SK-N-MC (cell line): ENCODE measurements around the gene OCIAD2.
"Not testable (repeated sequence)": the region's sequence is repeated elsewhere in the genome, so short reads cannot be mapped to it uniquely, and the experiment has no call there.

Experiments used
- DNase-seq: peaks from one replicate; pipeline ENCODE4 v3.0.0-alpha.2; 2011; ENCODE audit warnings: low read depth, low spot score
- H3K27ac ChIP-seq: fragments of 200-600 bp; sonication (generic); 2 replicates; pipeline ENCODE4 v1.5.1; 2016; ENCODE audit warnings: mixed run types
- H3K36me3 ChIP-seq: fragments of 200-600 bp; sonication (generic); 2 replicates; pipeline ENCODE4 v1.6.1; 2017; ENCODE audit warnings: antibody characterized with exemption, low read length, mixed read lengths; ENCODE audit not compliant: insufficient read depth
- H3K4me3 ChIP-seq: fragments of 200-600 bp; sonication (generic); 2 replicates; pipeline ENCODE4 v1.5.1; 2016
- H3K9ac ChIP-seq: fragments of 200-600 bp; sonication (generic); 2 replicates; pipeline ENCODE4 v1.8.0; 2017; ENCODE audit warnings: mixed run types, mixed read lengths; ENCODE audit not compliant: insufficient read length
- H3K9me3 ChIP-seq: fragments of 200-600 bp; sonication (generic); 2 replicates; pipeline ENCODE4 v1.6.1; 2017; ENCODE audit warnings: low read depth, mild to moderate bottlenecking, antibody characterized with exemption, low read length, moderate library complexity, mixed read lengths
- EZH2 ChIP-seq: fragments of 200-600 bp; sonication (generic); IDR thresholded peaks from one replicate; pipeline ENCODE4 v1.6.1; 2017; ENCODE audit warnings: antibody characterized with exemption
- FOXP2 ChIP-seq: optimal IDR thresholded peaks from 2 replicates; pipeline ENCODE3; 2011; ENCODE audit warnings: mild to moderate bottlenecking, moderate library complexity; ENCODE audit not compliant: insufficient read depth; ENCODE audit errors: extremely low read length, control extremely low read depth
- POLR2AphosphoS5 ChIP-seq: IDR thresholded peaks from 2 replicates; pipeline ENCODE4 v1.6.1; 2012; ENCODE audit warnings: mild to moderate bottlenecking, low read depth, low read length, borderline replicate concordance

The OCIAD2 gene

DNA sequence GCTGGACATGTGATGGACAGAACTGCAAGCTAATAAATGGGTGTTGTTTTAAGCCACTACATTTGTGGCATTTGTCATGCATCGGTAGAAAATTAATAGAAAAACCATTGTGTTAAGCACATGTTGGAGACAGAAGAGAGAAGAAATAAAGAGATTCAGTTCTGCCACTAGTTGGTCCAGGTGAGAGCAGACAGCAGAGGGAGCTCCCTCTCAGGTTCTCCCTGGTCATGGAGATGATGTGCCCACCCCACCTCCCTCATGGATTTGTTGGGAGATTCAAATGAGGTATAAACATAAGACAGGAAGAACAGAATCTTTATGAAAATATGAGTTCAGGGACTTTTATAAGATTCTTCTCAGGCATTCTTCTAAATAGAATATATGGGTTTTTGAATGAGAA lies 36.8 kb upstream of the OCIAD2 start:
- H3K9ac ChIP-seq, result no peak overlapping the region
- H3K36me3 ChIP-seq, result no peaks in the 10 kb centered on the region
- no peak overlapping the region for H3K27ac ChIP-seq
- H3K4me3 ChIP-seq, result no peak overlapping the region
- TF ChIP-seq POLR2AphosphoS5 (no peak), FOXP2 (no peak), EZH2 (no peak)
- H3K9me3 ChIP-seq, result no peaks in the 10 kb centered on the region
- DNase-seq, result no peak

DNA sequence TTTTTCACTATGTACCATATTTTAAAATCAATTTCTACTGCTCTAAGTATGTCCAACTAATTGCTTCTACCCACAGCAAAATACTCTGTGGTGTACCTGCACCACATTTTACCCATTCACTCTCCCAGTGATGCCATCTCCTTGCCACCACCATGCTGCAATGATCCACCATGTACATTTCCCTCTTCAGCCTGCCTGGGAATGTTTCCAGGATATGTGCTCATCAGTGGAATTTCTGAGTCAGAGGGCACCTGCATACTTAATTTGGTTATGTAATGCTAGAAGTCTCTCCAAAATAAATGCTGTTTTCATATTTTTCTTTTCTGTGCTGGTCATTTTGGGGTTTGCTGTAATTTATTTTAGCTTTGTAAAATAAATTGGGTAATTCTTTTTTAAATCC lies 33.2 kb upstream of the OCIAD2 start:
- TF ChIP-seq POLR2AphosphoS5 (no peak), FOXP2 (no peak), EZH2 (no peak)
- Histone ChIP-seq H3K27ac (no peak overlapping the region), H3K9ac (no peak overlapping the region), H3K4me3 (no peak overlapping the region), H3K36me3 (no peaks in the 10 kb centered on the region), H3K9me3 (no peaks in the 10 kb centered on the region)
- DNase-seq, result peak; percentile 6

GRCh38 chr4:48938831-48939230 lies 32.3 kb upstream of the OCIAD2 start:
- no peak overlapping the region for H3K27ac ChIP-seq
- DNase-seq, result no peak
- H3K4me3 ChIP-seq, result no peak overlapping the region
- no peaks in the 10 kb centered on the region for H3K9me3 ChIP-seq
- TF ChIP-seq POLR2AphosphoS5, result no peak
- TF ChIP-seq EZH2, result no peak
- TF ChIP-seq FOXP2, result no peak
- no peak overlapping the region for H3K9ac ChIP-seq
- no peaks in the 10 kb centered on the region for H3K36me3 ChIP-seq

GRCh38 chr4:48937033-48937432 lies 30.5 kb upstream of the OCIAD2 start:
- H3K27ac ChIP-seq, result no peak overlapping the region
- no peaks in the 10 kb centered on the region for H3K9me3 ChIP-seq
- H3K9ac ChIP-seq, result no peak overlapping the region
- no peak for TF ChIP-seq POLR2AphosphoS5
- no peak for TF ChIP-seq EZH2
- TF ChIP-seq FOXP2, result no peak
- no peak overlapping the region for H3K4me3 ChIP-seq
- H3K36me3 ChIP-seq, result no peaks in the 10 kb centered on the region
- DNase-seq, result no peak

DNA sequence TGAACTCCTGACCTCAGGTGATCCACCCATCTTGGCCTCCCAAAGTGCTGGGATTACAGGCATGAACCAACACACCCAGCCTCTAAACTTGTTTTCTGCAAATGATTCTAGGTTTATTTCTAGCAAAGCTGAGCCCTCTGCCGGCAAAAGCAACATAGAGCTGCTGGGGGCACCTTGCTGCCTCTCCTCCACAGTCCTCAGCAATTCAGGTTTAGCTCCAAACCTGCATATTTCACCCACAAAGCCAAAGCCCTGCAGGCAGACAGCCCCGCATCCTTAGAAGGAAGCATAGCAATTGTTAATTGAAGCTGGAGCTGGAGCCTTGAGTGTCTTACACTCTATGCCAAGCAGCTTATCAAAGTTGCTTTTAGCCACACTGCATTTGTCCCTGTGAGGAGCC lies 24.9 kb upstream of the OCIAD2 start:
- no peaks in the 10 kb centered on the region for H3K9me3 ChIP-seq
- H3K27ac ChIP-seq, result no peak overlapping the region
- no peak for DNase-seq
- H3K4me3 ChIP-seq, result no peak overlapping the region
- TF ChIP-seq POLR2AphosphoS5 (no peak), EZH2 (no peak), FOXP2 (no peak)
- H3K36me3 ChIP-seq, result no peaks in the 10 kb centered on the region
- no peak overlapping the region for H3K9ac ChIP-seq

DNA sequence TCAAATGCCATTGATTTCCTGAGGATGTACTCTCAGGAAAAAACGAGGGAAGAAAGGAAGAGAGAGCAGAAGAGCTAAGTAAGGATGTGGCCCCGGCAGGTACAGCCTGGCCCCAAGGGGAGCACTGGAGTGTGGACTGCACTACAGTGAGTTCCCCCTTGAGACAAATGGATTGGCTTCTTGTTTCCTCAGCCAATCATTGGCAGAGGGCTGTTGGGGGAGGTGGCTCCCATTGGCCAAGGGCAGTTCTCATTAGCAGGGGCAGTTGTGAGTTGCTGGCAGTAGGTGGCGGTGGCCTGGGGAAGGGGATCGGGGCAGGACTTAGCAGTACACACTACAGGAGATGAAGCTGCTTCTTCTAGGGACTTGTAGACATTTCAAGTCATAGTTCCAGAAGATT lies 24.1 kb upstream of the OCIAD2 start:
- TF ChIP-seq EZH2 (no peak), FOXP2 (no peak)
- Histone ChIP-seq H3K36me3 (no peaks in the 10 kb centered on the region), H3K4me3 (no peak overlapping the region), H3K9ac (no peak overlapping the region), H3K27ac (no peak overlapping the region), H3K9me3 (no peaks in the 10 kb centered on the region)
- DNase-seq, result no peak

GRCh38 chr4:48924416-48924815 lies 17.8 kb upstream of the OCIAD2 start:
- no peak overlapping the region for H3K4me3 ChIP-seq
- TF ChIP-seq POLR2AphosphoS5 (no peak), EZH2 (no peak), FOXP2 (no peak)
- H3K36me3 ChIP-seq, result no peaks in the 10 kb centered on the region
- H3K27ac ChIP-seq, result no peak overlapping the region
- no peak for DNase-seq
- no peak overlapping the region for H3K9ac ChIP-seq
- H3K9me3 ChIP-seq, result no peaks in the 10 kb centered on the region

GRCh38 chr4:48923065-48923464 lies 16.5 kb upstream of the OCIAD2 start:
- H3K9me3 ChIP-seq, H3K27ac ChIP-seq, H3K9ac ChIP-seq, DNase-seq, H3K4me3 ChIP-seq, H3K36me3 ChIP-seq: not testable (repeated sequence)

DNA sequence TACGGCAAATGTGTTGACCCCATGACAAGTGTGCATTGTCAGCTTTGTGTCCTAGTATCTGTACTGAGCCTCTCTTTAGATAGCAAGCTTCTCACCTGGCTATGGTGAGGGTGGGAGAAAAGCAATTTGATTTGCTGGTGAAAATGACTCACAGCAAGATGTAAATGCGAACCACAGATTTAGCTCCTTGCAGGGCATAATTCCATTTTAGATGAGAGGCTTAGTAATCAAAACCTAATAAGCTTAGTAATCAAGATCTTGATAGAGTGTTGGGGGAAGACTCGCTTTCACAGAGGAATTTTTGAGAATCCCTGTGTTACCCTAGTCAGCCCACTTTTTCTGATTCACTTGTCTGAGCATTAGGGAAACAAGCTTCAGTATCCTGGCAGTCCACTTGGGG lies 7.7 kb upstream of the OCIAD2 start:
- Histone ChIP-seq H3K9me3 (no peaks in the 10 kb centered on the region), H3K27ac (no peak overlapping the region), H3K36me3 (no peaks in the 10 kb centered on the region), H3K4me3 (no peak overlapping the region), H3K9ac (no peak overlapping the region)
- DNase-seq, result no peak
- TF ChIP-seq POLR2AphosphoS5, result no peak

DNA sequence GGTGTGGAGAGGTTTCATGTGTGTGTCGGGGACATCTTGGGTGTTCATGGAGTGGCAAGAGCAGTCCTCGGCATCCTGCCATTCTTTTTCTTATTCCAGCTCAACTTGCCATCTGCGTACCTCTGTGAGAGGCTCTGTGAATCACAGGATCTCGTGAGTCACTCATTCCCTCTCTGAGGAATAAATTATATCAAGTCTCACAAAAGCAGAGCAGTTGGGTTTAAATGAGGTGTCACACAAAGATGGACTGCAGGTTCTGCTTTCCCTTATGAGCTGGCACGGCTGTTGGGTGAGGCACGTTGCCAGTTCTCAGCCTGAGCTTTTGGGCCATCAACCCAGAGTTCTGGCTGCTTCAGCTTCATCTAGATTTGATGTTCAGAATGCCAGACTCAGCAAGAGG lies 6.8 kb upstream of the OCIAD2 start:
- no peaks in the 10 kb centered on the region for H3K9me3 ChIP-seq
- H3K9ac ChIP-seq, result no peak overlapping the region
- DNase-seq, result no peak
- H3K4me3 ChIP-seq, result no peak overlapping the region
- no peak overlapping the region for H3K27ac ChIP-seq
- no peak for TF ChIP-seq EZH2
- no peak for TF ChIP-seq POLR2AphosphoS5
- no peak for TF ChIP-seq FOXP2
- no peaks in the 10 kb centered on the region for H3K36me3 ChIP-seq
